Measurements from ENCODE around the gene GSDMA.
"Not testable (repeated sequence)": the region's sequence is repeated elsewhere in the genome, so short reads cannot be mapped to it uniquely, and the experiment has no call there.

The GSDMA gene

GRCh38 chr17:39937447-39937846 lies 25.4 kb upstream of the GSDMA start:
- no peak for TF ChIP-seq FOXP2 (optimal IDR thresholded peaks at IDR 0.05; ENCODE audit: control extremely low read depth, extremely low read length, insufficient read depth)
- TF ChIP-seq EZH2 (IDR thresholded peaks at IDR 0.05) = no peak
- no peak for TF ChIP-seq POLR2AphosphoS5 (IDR thresholded peaks at IDR 0.05; ENCODE audit: borderline replicate concordance, low read depth, low read length)
- Histone ChIP-seq H3K27ac (no peak overlapping the region), H3K36me3 (ENCODE audit: insufficient read depth, low read length) (no peaks in the 10 kb centered on the region), H3K4me3 (no peak overlapping the region), H3K9ac (ENCODE audit: insufficient read length) (no peak overlapping the region), H3K9me3 (ENCODE audit: low read depth, low read length) (no peaks in the 10 kb centered on the region)
- DNase-seq (ENCODE audit: low read depth, low spot score) = no peak

GRCh38 chr17:39938140-39938869 lies 24.5 kb upstream of the GSDMA start:
- no peak overlapping the region for H3K27ac ChIP-seq
- no peaks in the 10 kb centered on the region for H3K9me3 ChIP-seq (ENCODE audit: low read depth, low read length)
- H3K4me3 ChIP-seq = no peak overlapping the region
- H3K9ac ChIP-seq (ENCODE audit: insufficient read length) = no peak overlapping the region
- no peak for TF ChIP-seq EZH2 (IDR thresholded peaks at IDR 0.05)
- TF ChIP-seq POLR2AphosphoS5 (IDR thresholded peaks at IDR 0.05; ENCODE audit: borderline replicate concordance, low read depth, low read length) = no peak
- no peak for TF ChIP-seq FOXP2 (optimal IDR thresholded peaks at IDR 0.05; ENCODE audit: control extremely low read depth, extremely low read length, insufficient read depth)
- no peak for DNase-seq (ENCODE audit: low read depth, low spot score)
- H3K36me3 ChIP-seq (ENCODE audit: insufficient read depth, low read length) = no peaks in the 10 kb centered on the region

GRCh38 chr17:39939106-39939505 lies 23.7 kb upstream of the GSDMA start:
- Histone ChIP-seq H3K9me3 (ENCODE audit: low read depth, low read length) (no peaks in the 10 kb centered on the region), H3K9ac (ENCODE audit: insufficient read length) (no peak overlapping the region), H3K36me3 (ENCODE audit: insufficient read depth, low read length) (no peaks in the 10 kb centered on the region), H3K27ac (no peak overlapping the region), H3K4me3 (no peak overlapping the region)
- TF ChIP-seq POLR2AphosphoS5 (IDR thresholded peaks at IDR 0.05; ENCODE audit: borderline replicate concordance, low read depth, low read length) (no peak), EZH2 (IDR thresholded peaks at IDR 0.05) (no peak), FOXP2 (optimal IDR thresholded peaks at IDR 0.05; ENCODE audit: control extremely low read depth, extremely low read length, insufficient read depth) (no peak)
- no peak for DNase-seq (ENCODE audit: low read depth, low spot score)

GRCh38 chr17:39939588-39940419 lies 23.0 kb upstream of the GSDMA start:
- no peaks in the 10 kb centered on the region for H3K9me3 ChIP-seq (ENCODE audit: low read depth, low read length)
- no peak overlapping the region for H3K4me3 ChIP-seq
- no peaks in the 10 kb centered on the region for H3K36me3 ChIP-seq (ENCODE audit: insufficient read depth, low read length)
- H3K27ac ChIP-seq = no peak overlapping the region
- no peak overlapping the region for H3K9ac ChIP-seq (ENCODE audit: insufficient read length)
- TF ChIP-seq POLR2AphosphoS5 (IDR thresholded peaks at IDR 0.05; ENCODE audit: borderline replicate concordance, low read depth, low read length) = no peak
- no peak for TF ChIP-seq EZH2 (IDR thresholded peaks at IDR 0.05)
- no peak for DNase-seq (ENCODE audit: low read depth, low spot score)

- H3K9me3 ChIP-seq (ENCODE audit: low read depth, low read length) = no peaks in the 10 kb centered on the region
- H3K27ac ChIP-seq = no peak overlapping the region
- TF ChIP-seq POLR2AphosphoS5 (IDR thresholded peaks at IDR 0.05; ENCODE audit: borderline replicate concordance, low read depth, low read length) (no peak), EZH2 (IDR thresholded peaks at IDR 0.05) (no peak), FOXP2 (optimal IDR thresholded peaks at IDR 0.05; ENCODE audit: control extremely low read depth, extremely low read length, insufficient read depth) (no peak)
- no peaks in the 10 kb centered on the region for H3K36me3 ChIP-seq (ENCODE audit: insufficient read depth, low read length)
- H3K9ac ChIP-seq (ENCODE audit: insufficient read length) = no peak overlapping the region
- no peak for DNase-seq (ENCODE audit: low read depth, low spot score)
- H3K4me3 ChIP-seq = no peak overlapping the region
Observed at GRCh38 chr17:39943702-39944392, 19.0 kb upstream of the GSDMA start.

GRCh38 chr17:39944393-39944711 lies 18.5 kb upstream of the GSDMA start:
- Histone ChIP-seq H3K4me3 (no peak overlapping the region), H3K9me3 (ENCODE audit: low read depth, low read length) (no peaks in the 10 kb centered on the region), H3K9ac (ENCODE audit: insufficient read length) (no peak overlapping the region), H3K36me3 (ENCODE audit: insufficient read depth, low read length) (no peaks in the 10 kb centered on the region), H3K27ac (no peak overlapping the region)
- no peak for TF ChIP-seq EZH2 (IDR thresholded peaks at IDR 0.05)
- TF ChIP-seq FOXP2 (optimal IDR thresholded peaks at IDR 0.05; ENCODE audit: control extremely low read depth, extremely low read length, insufficient read depth) = no peak
- no peak for TF ChIP-seq POLR2AphosphoS5 (IDR thresholded peaks at IDR 0.05; ENCODE audit: borderline replicate concordance, low read depth, low read length)
- DNase-seq (ENCODE audit: low read depth, low spot score) = no peak

GRCh38 chr17:39946551-39947330 lies 16.1 kb upstream of the GSDMA start:
- no peaks in the 10 kb centered on the region for H3K36me3 ChIP-seq (ENCODE audit: insufficient read depth, low read length)
- H3K27ac ChIP-seq = no peak overlapping the region
- H3K9ac ChIP-seq (ENCODE audit: insufficient read length) = no peak overlapping the region
- TF ChIP-seq POLR2AphosphoS5 (IDR thresholded peaks at IDR 0.05; ENCODE audit: borderline replicate concordance, low read depth, low read length) = no peak
- no peak for TF ChIP-seq EZH2 (IDR thresholded peaks at IDR 0.05)
- TF ChIP-seq FOXP2 (optimal IDR thresholded peaks at IDR 0.05; ENCODE audit: control extremely low read depth, extremely low read length, insufficient read depth) = no peak
- H3K4me3 ChIP-seq = no peak overlapping the region
- no peak for DNase-seq (ENCODE audit: low read depth, low spot score)
- no peaks in the 10 kb centered on the region for H3K9me3 ChIP-seq (ENCODE audit: low read depth, low read length)

GRCh38 chr17:39948489-39948828 lies 14.3 kb upstream of the GSDMA start:
- not testable (repeated sequence) for H3K9ac ChIP-seq (ENCODE audit: insufficient read length); H3K9me3 ChIP-seq (ENCODE audit: low read depth, low read length); DNase-seq (ENCODE audit: low read depth, low spot score); H3K36me3 ChIP-seq (ENCODE audit: insufficient read depth, low read length); H3K4me3 ChIP-seq
- peak overlapping the region; percentile 42; the same call in 1 of the 2 replicates for H3K27ac ChIP-seq
